Aorta (tissue), 5 donors: ENCODE results near the gene TPRG1. TPM values are rescaled to one million over a fixed set of nuclear protein-coding genes. Genes with fewer than 3 reads are reported as not detected.
"Not testable (repeated sequence)": the region's sequence is repeated elsewhere in the genome, so short reads cannot be mapped to it uniquely, and the experiment has no call there.

Experiments
- ATAC-seq: fragments of 200-7000 bp; cut with Tn5 transposase; one replicate; pipeline ENCODE4 v1.9.1; 2022; ENCODE audit warnings: moderate library complexity; ENCODE audit not compliant: low FRiP score
- DNase-seq, 2 donors: peaks; one replicate each; pipeline ENCODE4 v3.0.0-alpha.2; 2020
- H3K27ac ChIP-seq, 2 donors: one replicate each; pipeline ENCODE4 v1.5.1; 2013; ENCODE audit warnings: low read length in 2 of 2, mild to moderate bottlenecking in 2 of 2, moderate library complexity in 2 of 2, control low read depth in 1 of 2, inconsistent platforms in 1 of 2, low read depth in 1 of 2
- H3K27me3 ChIP-seq, 2 donors: one replicate each; pipeline ENCODE4 v1.6.1; 2013; ENCODE audit warnings: control low read depth in 1 of 2, low read length in 1 of 2, mild to moderate bottlenecking in 1 of 2, moderate library complexity in 1 of 2; ENCODE audit not compliant: insufficient read depth in 2 of 2, control insufficient read depth in 1 of 2
- H3K36me3 ChIP-seq, 2 donors: one replicate each; pipeline ENCODE4 v1.6.1; 2013; ENCODE audit warnings: control low read depth in 1 of 2, low read length in 1 of 2, mild to moderate bottlenecking in 1 of 2; ENCODE audit not compliant: insufficient read depth in 2 of 2, control insufficient read depth in 1 of 2
- H3K4me1 ChIP-seq, 2 donors: one replicate each; pipeline ENCODE4 v1.6.1; 2013; ENCODE audit warnings: low read length in 2 of 2, control low read depth in 1 of 2, mild to moderate bottlenecking in 1 of 2, moderate library complexity in 1 of 2; ENCODE audit not compliant: insufficient read depth in 2 of 2, control insufficient read depth in 1 of 2
- H3K4me3 ChIP-seq, 2 donors: one replicate each; pipeline ENCODE4 v1.5.1; 2013; ENCODE audit warnings: low read length in 2 of 2, control low read depth in 1 of 2, mild to moderate bottlenecking in 1 of 2
- H3K9me3 ChIP-seq: one replicate; pipeline ENCODE4 v1.6.1; 2013; ENCODE audit warnings: mild to moderate bottlenecking, low read length; ENCODE audit not compliant: control insufficient read depth
- WGBS, 2 donors: extraction: QIAGEN DNeasy Blood & Tissue Kit; methylation state at CpG; one replicate each; pipeline ENCODE4 v1.1.7; 2013; 5-methylcytosine and 5-hydroxymethylcytosine counted together
- intact Hi-C, 2 donors: fragments of 100-400 bp; cut with DNase I; formaldehyde crosslinking; loops; one replicate each; pipeline versions ENCODE4 v1.14.2 to v1.15.0; 2022
- polyA plus RNA-seq, 2 donors: library from polyadenylated mRNA; stranded (reverse); fragments of 200-250 nt; gene quantifications; one replicate each; pipeline ENCODE4 v1.2.3, GENCODE V29; 2013
- total RNA-seq, 2 donors: library from RNA; stranded (reverse); fragmentation: NEBNext Ultra II Directional; extraction: Animal tissue kit (Norgen Biotek cat#: 25700); gene quantifications; one replicate each; pipeline ENCODE4 v1.2.1, GENCODE V29; 2021
- donor health status: healthy with polysubstance abuse.
- donor health status: Bipolar disorder and iron deficiency.
- donor health status: DM: no; HTN: no; CAD: no.
- donor health status: DM: no; HTN: no; CAD: no.
- donor health status: DM: yes; HTN: yes; CAD: no.

TPRG1 gene
- total and polyA plus RNA-seq, 4 donors: 4.5 to 19.8 (median 11.0) TPM

DNA sequence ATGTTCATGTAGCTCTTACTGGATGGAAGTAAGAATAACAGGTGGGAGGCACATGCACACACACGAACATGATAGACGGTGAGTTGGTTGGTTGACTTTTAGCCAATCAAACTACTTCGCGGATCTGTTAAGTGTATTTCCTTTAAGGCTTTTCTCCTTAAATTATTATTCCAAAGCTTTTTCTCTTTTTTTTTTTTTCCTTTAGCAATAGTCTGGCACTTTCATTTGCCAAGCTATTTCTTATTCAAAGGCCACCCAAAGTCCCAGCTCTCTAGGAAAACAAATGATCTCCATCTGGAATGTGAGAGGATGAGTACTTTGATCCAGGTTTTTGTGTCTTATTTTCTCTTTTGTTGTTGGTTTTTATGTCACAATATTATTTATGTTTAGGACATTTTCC is 141.1 kb downstream of the TPRG1 start:
- Histone ChIP-seq H3K27me3 (no peaks in the 10 kb centered on the region), H3K4me3 (no peak overlapping the region), H3K4me1 (no peaks in the 10 kb centered on the region), H3K27ac (no peak overlapping the region), H3K36me3 (no peaks in the 10 kb centered on the region), H3K9me3 (no peaks in the 10 kb centered on the region)
- 67 to 83% methylated on average over 4 of the region's 4 CpGs for WGBS, 2 donors
- intact Hi-C loops: no loop called here
- DNase-seq: no peak
- no peak for ATAC-seq

DNA sequence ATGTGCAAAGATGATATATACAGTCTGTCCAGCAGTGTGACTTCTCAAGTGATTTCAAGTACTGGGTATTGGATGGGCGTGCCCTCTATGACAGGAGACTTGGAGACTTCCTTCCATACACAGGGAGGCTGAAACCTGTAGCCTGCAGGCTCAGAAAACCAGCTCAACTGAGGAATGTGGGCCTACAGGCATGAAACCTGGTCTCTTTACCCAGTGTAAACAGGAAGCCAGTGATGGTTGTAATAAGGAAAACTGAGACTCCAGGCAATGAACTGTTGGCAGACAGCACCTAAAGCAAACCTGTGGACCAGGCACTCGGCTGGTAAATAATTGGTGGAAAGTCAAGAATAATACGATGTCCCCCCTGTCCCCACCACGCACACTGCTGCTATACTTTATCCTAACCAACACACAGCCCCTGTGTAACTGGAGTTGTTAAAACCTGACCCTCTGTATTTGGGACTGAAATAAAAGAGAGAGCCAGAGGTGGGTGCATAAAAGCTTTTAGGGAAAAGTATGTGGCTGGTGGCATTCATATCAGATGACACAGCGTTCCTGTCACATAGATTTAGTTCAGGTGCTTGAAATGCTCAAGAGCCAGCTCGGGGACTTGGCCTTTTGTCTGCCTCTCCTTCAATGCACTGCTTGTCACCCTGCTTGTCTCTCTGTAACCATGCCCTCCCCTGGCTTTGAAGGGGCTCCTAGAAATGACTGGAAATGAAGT is 144.7 kb downstream of the TPRG1 start:
- ATAC-seq (no peak), DNase-seq (no peak)
- Histone ChIP-seq H3K27me3 (no peaks in the 10 kb centered on the region), H3K9me3 (no peaks in the 10 kb centered on the region), H3K36me3 (no peaks in the 10 kb centered on the region), H3K27ac (no peak overlapping the region), H3K4me1 (no peaks in the 10 kb centered on the region), H3K4me3 (no peak overlapping the region)
- intact Hi-C loops: no loop called here
- WGBS, 2 donors: 73 to 74% methylated on average over 6 of the region's 6 CpGs

DNA sequence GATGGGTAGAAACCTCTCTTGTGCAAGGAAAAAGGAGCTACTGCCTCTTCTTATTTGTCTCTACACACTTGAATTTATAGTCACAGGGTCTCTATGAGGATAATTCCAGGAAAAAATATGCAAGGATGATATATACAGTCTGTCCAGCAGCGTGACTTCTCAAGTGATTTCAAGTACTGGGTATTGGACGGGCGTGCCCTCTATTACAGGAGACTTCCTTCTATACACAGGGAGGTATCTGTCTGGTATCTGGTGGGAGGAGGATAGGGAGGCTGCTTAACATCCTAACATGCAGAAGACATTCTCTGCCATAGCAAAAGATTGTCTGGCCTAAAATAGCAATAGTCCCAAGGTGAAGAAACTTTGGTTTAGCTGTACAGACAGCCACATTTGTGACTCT is 146.1 kb downstream of the TPRG1 start:
- Histone ChIP-seq H3K9me3 (no peaks in the 10 kb centered on the region), H3K4me3 (no peak overlapping the region), H3K36me3 (no peaks in the 10 kb centered on the region), H3K27ac (no peak overlapping the region), H3K27me3 (no peaks in the 10 kb centered on the region), H3K4me1 (no peaks in the 10 kb centered on the region)
- ATAC-seq (no peak), DNase-seq (no peak)
- intact Hi-C loops: no loop called here
- 96 to 100% methylated on average over 3 of the region's 3 CpGs for WGBS, 2 donors

DNA sequence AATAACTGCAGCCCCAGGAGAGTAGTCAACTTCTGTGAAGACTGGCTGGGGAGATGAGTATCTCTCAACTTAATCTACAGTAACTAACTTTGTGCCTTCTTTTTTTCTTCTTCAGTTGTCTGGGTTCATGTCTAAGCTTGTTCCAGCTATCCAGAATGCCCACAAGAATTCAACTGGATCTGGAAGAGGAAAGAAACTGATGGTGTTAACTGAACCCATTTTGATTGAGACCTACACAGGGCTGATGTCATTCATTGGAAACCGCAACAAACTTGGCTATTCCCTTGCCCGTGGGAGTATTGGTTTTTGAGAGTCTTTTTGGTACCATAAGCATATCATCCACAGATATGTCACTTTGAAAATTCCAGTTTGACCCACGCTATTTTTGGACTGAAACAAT is 148.7 kb downstream of the TPRG1 start:
- ATAC-seq: no peak
- intact Hi-C loops: no loop called here
- DNase-seq: no peak
- no peaks in the 10 kb centered on the region for H3K4me1 ChIP-seq
- H3K4me3 ChIP-seq: no peak overlapping the region
- H3K27ac ChIP-seq: no peak overlapping the region
- no peaks in the 10 kb centered on the region for H3K36me3 ChIP-seq
- 95% methylated on average over 3 of the region's 3 CpGs for WGBS, 2 donors
- H3K9me3 ChIP-seq: no peaks in the 10 kb centered on the region
- no peaks in the 10 kb centered on the region for H3K27me3 ChIP-seq

DNA sequence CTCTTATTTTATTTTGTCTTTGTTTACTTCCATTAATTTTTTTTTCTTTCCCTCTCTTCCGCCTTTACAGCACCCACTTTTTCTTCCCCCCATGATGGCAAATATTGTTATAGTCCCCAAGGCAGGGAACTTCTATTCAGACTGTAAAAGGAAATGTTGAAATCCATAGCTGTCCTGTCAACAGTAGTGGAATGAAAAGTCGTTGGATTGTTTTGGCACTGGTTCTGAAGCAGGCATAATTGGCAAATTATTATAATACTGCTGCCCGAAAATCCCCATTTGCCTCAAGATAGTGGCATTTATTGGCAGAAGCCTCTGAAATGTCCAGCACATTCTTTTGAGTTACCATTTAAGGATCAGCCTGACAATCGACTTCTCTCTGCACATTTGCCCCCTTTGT is 150.6 kb downstream of the TPRG1 start:
- 2 to 6% methylated on average over 4 of the region's 4 CpGs for WGBS, 2 donors
- Histone ChIP-seq H3K36me3 (no peaks in the 10 kb centered on the region), H3K9me3 (no peaks in the 10 kb centered on the region), H3K27me3 (no peaks in the 10 kb centered on the region), H3K4me1 (no peaks in the 10 kb centered on the region), H3K27ac (no peak overlapping the region), H3K4me3 (no peak overlapping the region)
- DNase-seq (no peak), ATAC-seq (no peak)
- intact Hi-C loops: no loop called here

DNA sequence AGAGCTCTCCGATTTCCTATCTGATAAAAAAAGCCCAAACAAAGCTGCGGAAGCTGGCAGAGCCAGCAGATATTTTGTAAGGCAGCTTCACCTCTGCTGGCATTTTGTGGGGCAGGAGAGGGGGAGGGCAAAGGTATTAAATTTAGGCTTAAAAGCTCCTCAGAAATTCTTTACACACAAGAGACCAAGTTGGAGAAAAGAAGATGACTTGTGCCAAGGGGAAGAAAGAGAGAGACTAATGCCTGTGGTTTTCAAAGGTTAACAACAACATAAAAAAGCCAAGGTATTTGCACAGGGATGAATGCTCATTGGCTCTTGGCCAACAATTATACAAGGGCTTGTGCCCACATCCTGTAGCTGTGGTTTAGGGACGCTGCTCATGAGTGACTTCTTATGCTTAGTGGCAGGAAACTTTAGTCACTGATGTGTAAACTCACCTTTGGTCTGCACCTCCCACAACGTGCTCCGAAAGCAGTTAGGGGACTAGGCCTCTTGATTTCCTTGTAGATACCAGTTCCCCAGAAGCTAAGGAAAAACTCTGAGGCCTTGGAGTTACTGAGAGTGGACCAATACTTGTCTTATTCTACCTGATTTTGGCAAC is 152.9 kb downstream of the TPRG1 start:
- Histone ChIP-seq H3K4me3 (no peak overlapping the region), H3K4me1 (no peaks in the 10 kb centered on the region), H3K9me3 (no peaks in the 10 kb centered on the region), H3K27ac (peak overlapping the region in 1 of 2 donors; percentile 10), H3K27me3 (no peaks in the 10 kb centered on the region), H3K36me3 (no peaks in the 10 kb centered on the region)
- WGBS, 2 donors: 42 to 49% methylated on average over 5 of the region's 5 CpGs
- DNase-seq (peak in 1 of 2 donors; percentile 42), ATAC-seq (peak; percentile 50)
- intact Hi-C loops: no loop called here

DNA sequence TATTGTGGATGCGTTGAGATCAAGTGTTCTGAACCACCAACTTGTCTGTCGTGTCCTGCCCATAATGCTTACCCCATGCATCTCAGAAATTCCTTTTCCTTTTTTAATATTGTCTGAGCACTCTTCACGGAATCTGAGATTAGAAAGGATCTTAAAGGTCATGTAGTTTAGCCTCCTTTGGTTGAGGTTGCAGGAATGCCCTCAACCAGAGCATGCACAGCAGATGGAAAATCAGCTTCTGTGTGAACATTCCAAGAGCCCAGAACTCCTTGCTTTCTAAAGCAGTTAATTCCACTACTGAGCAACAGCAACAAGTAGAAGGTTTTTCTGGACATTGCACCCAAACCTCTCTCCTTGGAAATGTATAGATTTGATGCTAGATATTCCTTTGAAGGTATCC is 153.7 kb downstream of the TPRG1 start:
- no peak overlapping the region for H3K27ac ChIP-seq
- intact Hi-C loops: no loop called here
- H3K4me1 ChIP-seq: no peaks in the 10 kb centered on the region
- DNase-seq (no peak), ATAC-seq (no peak)
- H3K4me3 ChIP-seq: no peak overlapping the region
- WGBS, 2 donors: 90 to 91% methylated on average over 3 of the region's 3 CpGs
- H3K36me3 ChIP-seq: no peaks in the 10 kb centered on the region
- no peaks in the 10 kb centered on the region for H3K9me3 ChIP-seq
- H3K27me3 ChIP-seq: no peaks in the 10 kb centered on the region

DNA sequence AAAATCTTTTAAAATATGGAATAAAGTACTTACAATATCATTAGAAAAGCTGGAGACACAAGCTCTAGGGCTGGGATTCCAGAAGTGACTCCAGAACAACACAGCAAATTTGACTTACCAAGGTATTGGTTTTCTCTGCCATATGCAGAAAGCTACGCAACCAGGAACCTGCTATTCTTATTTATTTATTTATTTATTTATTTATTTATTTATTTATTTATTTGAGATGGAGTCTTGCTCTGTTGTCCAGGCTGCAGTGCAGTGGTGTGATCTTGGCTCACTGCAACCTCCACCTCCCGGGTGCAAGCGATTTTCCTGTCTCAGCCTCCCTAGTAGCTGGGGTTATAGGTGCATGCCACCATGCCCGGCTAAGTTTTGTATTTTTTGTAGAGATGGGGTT is 157.9 kb downstream of the TPRG1 start:
- H3K4me1 ChIP-seq, H3K36me3 ChIP-seq, DNase-seq, intact Hi-C loops, H3K9me3 ChIP-seq, H3K27ac ChIP-seq, H3K4me3 ChIP-seq, H3K27me3 ChIP-seq, ATAC-seq: not testable (repeated sequence)
- 97 to 99% methylated on average over 4 of the region's 4 CpGs for WGBS, 2 donors

DNA sequence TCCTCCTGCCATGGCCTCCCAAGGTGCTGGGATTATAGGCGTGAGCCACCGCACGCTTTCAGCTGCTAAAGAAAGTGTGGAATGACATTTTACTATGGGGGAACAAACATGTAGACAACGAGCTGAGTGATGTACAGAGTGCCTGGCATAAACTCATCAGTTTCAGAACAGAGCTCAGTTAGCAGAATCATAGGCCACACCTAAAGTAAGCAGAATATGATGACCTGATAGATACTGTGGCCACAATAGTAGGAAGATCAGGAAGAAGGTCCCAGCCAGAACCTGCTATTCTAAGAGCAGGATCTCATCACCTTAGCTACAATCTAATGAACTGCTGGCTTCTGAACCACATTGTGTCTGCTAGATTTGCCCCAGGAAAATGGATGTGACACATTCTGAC is 158.3 kb downstream of the TPRG1 start:
- intact Hi-C loops: no loop called here
- Histone ChIP-seq H3K36me3 (no peaks in the 10 kb centered on the region), H3K9me3 (no peaks in the 10 kb centered on the region), H3K4me1 (no peaks in the 10 kb centered on the region), H3K27ac (no peak overlapping the region), H3K4me3 (no peak overlapping the region), H3K27me3 (no peaks in the 10 kb centered on the region)
- 95 to 99% methylated on average over 4 of the region's 4 CpGs for WGBS, 2 donors
- ATAC-seq: no peak
- DNase-seq: no peak
